ENCODE results near the gene XPOT.
"Not testable (repeated sequence)": the region's sequence is repeated elsewhere in the genome, so short reads cannot be mapped to it uniquely, and the experiment has no call there.

Gene XPOT, protein sequence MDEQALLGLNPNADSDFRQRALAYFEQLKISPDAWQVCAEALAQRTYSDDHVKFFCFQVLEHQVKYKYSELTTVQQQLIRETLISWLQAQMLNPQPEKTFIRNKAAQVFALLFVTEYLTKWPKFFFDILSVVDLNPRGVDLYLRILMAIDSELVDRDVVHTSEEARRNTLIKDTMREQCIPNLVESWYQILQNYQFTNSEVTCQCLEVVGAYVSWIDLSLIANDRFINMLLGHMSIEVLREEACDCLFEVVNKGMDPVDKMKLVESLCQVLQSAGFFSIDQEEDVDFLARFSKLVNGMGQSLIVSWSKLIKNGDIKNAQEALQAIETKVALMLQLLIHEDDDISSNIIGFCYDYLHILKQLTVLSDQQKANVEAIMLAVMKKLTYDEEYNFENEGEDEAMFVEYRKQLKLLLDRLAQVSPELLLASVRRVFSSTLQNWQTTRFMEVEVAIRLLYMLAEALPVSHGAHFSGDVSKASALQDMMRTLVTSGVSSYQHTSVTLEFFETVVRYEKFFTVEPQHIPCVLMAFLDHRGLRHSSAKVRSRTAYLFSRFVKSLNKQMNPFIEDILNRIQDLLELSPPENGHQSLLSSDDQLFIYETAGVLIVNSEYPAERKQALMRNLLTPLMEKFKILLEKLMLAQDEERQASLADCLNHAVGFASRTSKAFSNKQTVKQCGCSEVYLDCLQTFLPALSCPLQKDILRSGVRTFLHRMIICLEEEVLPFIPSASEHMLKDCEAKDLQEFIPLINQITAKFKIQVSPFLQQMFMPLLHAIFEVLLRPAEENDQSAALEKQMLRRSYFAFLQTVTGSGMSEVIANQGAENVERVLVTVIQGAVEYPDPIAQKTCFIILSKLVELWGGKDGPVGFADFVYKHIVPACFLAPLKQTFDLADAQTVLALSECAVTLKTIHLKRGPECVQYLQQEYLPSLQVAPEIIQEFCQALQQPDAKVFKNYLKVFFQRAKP

DNA sequence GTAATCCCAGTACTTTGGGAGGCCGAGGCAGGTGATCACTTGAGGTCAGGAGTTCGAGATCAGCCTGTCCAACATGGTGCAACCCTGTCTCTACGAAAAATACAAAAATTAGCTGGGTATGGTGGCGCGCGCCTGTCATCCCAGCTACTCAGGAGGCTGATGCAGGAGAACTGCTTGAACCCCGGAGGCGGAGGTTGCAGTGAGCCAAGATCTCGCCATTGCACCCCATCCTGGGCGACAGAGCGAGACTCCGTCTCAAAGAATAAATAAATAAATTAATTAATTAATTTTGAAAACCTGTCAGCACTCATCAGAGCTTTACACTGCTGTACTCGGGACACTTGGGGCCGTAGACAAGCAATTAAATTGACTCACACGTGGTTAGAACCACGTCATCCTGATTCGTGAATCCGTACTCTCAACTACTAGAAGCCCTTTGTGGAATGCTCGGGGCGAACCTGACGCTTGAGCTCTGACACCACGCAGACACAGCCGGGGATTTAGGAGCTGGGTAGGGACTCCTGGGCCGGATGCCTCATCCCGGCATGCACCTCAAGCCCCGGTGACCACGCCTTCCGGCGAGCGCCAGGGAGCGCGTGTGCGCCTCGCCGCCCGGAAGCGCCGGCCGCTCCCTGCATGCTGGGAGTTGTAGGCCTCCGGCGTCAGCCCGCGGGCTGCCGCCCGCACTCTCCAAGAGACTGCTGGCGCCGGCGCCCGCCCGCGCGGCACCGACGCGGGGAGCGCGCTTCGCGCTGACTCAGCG, at the start of gene XPOT:
Gene XPOT, plus strand, starts transcription at position 686 of the 763 bp plus-strand sequence. CDS start 5,644 bp downstream, outside the sequence.
- DNase-seq (ENCODE audit: low read depth in 3 of 3) = peak; percentile 77 to 90 (median 88)

DNA sequence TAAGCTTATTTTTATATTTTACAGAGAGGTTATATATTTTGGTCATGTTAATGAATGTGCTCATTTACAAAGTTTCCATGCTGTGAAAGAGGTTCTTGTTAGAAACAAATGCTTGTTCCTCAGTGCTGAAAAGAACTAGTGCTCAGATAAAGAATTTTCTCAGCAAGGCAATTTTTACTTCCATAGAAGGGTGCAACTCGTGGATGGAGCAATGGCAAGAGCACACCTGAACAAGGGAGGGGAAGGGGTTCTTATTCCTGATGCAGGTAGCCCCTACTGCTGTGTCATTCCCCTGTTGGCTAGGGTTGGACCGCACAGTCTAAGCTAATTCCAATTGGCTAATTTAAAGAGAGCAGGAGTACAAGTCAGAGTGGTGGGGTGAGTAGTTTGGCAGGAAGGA, 48.0 kb upstream of the XPOT start:
- not testable (repeated sequence) for DNase-seq (ENCODE audit: low read depth in 3 of 3)

DNA sequence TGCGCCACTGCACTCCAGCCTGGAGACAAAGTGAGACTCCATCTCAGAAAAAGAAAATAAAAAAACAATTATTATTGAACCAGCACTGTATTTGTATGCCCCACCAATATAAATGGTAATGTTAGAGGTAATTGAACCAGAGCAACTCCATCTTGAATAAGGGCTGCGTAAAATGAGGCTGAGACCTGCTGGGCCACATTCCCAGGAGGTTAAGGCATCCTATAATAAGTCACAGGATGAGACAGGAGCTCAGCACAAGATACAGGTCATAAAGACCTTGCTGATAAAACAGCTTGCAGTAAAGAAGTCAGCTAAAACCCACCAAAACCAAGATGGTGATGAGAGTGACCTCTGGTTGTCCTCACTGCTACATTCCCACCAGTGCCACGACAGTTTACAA, 43.0 kb upstream of the XPOT start:
- not testable (repeated sequence) for DNase-seq (ENCODE audit: low read depth in 3 of 3)

DNA sequence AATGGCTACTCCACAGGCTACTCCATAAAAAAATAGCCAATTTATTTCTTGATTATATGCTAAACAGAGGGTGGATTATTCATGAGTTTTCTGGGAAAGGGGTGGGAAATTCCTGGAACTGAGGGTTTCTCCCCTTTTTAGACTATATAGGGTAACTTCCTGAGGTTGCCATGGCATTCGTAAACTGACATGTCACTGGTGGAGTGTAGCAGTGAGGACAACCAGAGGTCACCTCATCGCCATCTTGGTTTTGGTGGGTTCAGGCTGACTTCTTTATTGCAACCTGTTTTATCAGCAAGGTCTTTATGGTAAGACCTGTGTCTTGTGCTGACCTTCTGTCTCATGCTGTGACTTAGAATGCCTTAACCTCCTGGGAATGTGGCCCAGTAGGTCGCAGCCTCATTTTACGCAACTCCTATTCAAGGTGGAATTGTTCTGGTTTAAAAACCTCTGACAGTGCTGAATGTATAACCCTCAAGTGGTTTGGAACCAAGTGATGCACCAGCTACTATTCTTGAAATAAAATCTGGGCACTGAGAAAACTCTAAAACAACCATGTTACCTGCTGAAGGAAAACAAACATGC, 41.4 kb upstream of the XPOT start:
- DNase-seq (ENCODE audit: low read depth in 3 of 3) = no peak

DNA sequence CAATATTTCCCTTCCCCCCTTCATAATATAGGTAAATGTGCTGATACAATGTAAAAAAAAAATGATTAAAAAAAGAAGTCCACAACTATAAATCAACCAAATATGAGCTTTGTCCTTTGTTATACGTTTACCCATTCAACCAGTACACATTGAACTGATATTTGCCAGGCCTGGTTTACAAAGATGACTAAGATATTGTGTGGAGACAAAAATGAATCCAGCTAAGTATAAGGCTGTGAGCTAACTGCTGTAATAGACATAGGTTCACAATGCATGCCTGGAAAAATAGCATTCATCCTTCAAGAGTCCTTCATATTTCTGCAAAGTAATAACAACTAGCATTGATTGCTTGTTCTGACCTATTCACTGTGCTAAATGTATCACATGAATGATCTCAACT, 20.5 kb upstream of the XPOT start:
- no peak for DNase-seq (ENCODE audit: low read depth in 3 of 3)

DNA sequence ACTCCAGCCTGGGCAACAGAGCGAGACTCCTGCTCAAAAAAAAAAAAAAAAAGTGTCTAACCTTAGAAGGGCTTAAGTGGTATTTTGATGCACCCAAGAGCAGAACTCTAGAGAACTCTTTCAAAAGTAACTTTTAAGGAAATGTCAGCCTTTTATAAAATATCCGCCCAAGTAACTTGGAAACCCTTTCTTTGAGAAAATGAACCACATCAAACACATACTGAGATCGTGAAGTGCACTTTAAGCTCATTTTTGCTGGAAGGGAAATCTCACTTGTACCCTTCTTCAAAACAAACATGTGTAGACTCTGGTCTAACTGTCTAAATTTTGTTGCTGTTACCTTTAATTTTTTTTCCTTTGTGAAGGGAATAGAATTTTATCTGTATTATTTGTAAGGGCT, 19.2 kb upstream of the XPOT start:
- no peak for DNase-seq (ENCODE audit: low read depth in 3 of 3)

DNA sequence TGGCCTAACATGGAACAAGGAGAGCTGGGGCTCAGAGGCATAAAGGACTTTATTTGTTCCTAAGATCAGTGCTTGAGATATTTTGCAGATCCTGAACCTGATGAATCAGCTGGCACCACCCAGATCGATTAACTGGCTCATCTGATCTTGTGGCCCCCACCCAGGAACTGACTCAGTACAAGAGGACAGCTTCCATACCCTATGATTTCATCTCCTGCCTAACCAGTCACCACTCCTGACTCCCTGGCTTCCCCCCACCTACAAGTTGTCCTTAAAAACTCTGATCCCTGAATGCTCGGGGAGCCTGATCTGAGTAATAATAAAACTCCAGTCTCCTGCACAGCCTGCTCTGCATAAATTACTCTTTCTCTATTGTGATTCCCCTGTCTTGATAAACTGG, 18.7 kb upstream of the XPOT start:
- peak; percentile 8 to 54 (median 30) for DNase-seq (ENCODE audit: low read depth in 3 of 3)

DNA sequence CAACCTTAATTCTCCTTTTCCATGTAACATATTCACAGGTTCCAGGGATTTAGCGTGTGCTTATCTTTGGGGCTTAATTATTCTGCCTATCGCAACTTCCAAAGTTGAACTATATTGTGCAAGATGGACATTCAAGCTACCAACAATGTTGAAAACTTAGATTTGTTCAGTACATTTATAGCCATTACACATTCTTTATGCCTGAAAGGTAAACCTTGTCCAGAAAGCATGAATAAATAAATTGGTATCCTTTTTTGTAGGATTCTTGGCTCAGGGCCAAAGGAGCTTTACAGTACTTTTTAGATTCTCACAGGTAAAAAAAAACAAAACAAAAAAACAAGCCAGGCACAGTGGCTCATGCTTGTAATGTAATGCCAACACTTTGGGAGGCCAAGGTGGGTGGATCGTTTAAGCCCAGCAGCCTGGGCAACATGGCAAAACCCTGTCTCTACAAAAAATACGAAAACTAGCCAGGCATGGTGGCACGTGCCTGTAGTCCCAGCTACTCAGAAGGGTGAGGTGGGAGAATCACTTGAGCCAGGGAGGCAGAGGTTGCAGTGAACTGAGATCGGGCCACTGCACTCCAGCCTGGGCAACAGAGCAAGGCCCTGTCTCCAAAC, 16.9 kb upstream of the XPOT start:
- no peak for DNase-seq (ENCODE audit: low read depth in 3 of 3)

DNA sequence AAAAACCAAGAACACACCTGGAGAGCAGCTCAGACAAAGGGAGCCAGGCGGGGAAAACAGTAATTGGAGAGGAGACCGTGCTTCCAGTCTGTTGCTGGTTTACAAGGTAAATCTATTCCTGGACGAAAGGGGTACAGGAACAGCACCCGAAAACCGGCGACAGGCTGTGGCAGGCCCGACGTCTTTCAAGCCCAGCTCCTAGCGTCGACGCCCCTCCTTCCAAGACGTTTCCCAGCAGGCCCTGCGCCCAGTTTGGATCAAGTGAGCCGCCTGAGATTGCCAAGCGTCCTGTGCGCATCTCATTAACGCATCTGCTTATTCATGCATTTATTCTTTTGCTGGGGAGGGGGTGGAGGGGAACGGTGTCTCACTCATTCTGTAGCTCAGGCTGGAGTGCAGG, 15.0 kb upstream of the XPOT start:
- DNase-seq (ENCODE audit: low read depth in 3 of 3) = no peak

DNA sequence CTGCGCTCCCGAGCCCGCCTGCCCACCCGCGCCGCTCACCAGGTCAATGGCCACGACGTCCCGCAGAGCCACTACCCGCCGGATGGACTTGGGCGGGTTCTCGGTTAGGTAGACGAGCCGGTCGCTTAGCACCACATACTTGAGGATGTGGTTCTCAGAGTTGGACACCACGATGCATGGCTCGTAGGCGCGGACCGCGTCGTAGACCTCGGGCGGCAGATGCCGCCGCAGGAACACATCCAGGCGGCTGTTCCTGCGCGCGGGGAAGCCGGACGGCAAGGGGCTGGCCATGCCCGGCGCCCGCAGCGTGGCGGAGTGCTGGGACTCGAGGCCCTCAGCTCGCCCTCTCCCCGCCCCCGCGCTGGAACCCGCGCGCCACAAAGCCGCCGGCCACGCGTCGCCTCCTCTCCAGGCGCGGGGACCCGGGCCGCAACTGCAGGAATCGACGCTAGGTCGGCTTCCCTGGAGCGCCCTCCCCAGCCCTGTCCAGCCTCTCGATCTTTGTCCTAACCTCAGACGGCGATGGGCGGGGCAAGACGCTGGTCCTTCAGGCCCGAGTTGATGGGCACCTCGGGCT, 13.8 kb upstream of the XPOT start, which contains the start of gene C12orf56:
Gene C12orf56, minus strand, starts transcription at position 484 of the 577 bp plus-strand sequence. Its CDS starts 193 bp downstream, at position 291.
- DNase-seq (ENCODE audit: low read depth in 3 of 3) = peak in 1 of 3 donors; percentile 6

DNA sequence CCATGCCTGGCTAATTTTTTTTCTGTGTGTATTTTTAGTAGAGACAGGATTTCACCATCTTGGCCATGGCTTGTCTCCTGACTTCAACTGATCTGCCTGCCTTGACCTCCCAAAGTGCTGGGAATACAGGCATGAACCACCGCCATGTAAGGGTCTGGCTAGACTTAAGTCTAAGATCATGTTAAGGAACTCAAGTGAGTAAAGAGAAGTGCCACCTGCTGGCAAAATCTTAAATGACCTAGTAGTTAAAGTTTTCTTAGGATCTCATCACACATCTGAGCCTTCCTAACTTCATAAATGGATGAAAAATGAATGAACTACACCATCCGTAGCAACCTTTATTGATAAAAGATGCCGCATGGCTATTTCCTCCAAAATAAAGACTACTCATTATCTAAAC, 12.0 kb upstream of the XPOT start:
- DNase-seq (ENCODE audit: low read depth in 3 of 3) = no peak

DNA sequence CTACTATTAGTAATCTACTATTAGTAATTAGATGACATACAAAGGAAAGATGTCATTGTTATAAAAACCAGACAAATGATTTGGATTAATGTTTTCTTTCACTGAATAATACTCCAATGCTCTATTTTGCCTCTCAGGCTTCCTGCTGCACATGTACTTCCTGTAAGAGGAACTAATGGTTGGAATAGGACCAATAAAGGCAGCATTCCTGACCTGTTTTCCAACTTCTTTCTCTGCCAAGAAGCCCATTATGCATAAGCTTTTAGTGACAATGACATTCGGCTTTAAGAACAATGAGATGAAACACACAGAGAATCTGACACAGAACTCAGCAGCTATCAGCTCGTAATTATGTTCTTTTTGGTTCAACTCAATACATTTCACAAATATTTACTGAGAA, 8.5 kb upstream of the XPOT start:
- DNase-seq (ENCODE audit: low read depth in 3 of 3) = no peak

DNA sequence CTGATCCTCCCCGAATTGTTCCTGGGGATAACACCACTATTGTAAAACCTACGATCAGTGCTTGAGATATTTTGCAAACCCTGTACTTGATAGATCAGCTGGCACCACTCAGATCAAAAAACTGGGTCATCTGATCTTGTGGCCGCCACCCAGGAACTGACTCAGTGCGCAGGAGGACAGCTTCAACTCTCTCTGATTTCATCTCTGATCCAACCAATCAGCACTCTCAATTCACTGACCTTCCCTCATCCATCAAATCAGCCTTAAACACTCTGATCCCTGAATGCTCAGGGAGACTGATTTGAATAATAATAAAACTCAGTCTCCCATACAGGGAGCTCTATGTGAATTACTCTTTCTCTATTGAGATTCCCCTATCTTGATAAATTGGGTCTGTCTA, 4.2 kb upstream of the XPOT start:
- no peak for DNase-seq (ENCODE audit: low read depth in 3 of 3)

DNA sequence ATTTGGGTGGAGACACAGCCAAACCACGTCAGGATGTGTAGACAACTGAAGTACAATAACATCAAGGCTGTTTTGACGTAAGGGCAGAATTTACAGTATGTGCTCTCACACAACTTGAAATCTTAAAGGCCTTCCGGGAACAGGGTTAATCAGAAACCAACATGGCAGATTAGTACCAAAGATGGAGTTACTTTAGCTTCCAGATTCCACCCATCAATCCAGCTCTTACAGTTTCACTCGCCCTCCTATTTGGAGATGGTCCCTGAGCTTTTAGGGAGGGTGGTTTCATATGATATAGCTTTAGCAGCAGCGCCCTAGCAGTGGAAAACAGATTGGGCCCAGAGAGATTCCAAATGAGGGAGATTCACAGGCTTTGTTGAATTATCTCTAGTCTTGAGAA, 2.0 kb upstream of the XPOT start:
- DNase-seq (ENCODE audit: low read depth in 3 of 3) = no peak

DNA sequence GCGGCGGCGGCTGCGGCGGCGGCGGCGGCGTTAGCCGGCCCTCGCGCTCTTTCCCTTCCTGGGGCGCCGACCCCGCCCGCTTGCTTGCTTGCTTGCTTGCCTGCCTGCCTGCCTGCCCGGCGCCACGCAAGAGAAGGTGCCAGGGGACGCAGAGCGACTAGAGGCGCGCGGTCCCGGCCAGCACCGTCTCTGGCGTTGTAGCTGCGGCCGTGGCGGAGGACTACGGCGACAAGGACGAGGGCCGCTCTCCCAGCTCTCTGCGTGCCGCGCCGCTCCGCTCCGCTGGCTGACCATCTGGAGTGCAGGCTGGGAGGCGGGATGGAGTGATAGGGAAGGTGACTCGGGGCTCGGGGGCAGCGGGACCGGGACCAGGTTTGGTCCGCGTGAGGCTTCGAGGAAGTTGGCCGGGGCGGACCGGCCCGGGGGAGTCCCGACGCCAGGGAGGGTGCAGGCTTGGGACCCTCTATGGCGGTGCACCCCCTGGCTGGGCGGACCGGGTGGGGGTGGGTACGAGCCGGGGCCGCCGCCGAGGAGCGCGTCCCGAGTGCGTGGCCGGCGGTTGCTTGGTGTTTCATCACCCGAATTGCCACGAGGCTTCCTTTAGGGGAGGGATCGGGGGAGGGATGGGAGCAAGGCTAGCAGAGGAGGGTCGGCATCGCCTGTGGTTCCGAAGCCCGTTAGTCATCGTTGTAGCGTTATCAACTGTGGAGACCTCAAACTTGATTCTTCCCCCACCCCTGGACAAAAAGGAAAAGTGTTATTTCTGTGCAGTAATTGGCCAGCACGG, 471 bp downstream of the XPOT start:
- DNase-seq (ENCODE audit: low read depth in 3 of 3) = peak; percentile 36 to 65 (median 59)

DNA sequence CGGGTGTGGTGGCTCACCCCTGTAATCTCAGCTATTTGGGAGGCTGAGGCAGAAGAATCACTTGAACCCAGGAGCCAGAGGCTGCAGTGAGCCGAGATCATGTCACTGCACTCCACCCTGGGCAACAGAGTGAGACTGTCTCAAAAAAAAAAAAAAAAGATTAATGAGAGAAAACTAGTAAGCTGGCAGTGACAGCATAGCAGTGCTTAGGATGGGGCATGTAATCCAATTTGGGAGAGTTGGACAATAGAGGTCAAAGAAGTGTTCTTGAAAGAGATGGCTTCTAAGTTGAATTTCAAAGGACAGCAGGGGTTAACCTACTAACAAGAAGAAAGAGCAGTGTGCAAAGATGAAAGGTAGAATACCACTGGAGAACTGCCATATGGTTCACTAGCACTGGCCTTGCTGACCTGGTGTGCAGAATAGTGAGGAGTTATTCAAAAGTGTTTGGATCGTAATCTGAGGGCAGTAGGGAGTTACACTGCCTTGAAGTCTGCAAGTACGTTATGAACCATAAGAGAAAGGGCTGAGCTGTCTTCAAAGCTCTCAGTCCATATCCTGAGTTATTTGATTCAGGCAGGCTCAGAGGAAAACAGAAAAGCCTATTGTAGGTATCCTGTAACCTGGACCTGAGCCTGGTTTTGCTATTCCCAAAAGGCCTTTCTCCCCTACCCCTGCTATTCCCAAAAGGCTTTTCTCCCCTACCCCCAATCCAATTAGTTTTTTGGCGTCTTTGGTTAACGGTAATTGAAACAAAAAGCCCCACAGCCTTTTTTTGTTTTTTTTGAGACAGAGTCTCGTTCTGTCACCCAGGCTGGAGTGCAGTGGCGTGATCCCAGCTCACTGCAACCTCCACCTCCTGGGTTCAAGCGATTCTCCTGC, 3.4 kb downstream of the XPOT start:
- no peak for DNase-seq (ENCODE audit: low read depth in 3 of 3)

DNA sequence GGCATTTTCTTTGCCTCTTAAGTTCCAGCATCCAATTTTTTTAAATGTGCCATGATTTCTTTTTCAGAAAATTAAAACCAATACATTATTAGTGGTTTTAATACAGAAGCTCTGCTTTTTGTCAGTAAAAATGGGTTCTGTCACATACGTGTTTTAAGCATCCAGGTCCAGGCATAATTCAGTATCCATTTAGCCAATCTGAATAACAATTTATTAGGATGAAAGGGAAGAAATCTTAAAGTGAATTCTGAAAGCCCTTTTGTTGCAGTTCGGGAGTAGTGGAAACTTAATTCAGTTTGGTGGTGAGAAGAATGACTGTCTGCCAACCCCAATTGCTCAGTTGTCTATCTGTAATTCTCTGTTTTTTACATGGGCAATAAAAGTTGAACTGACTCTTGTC, 7.2 kb downstream of the XPOT start:
- DNase-seq (ENCODE audit: low read depth in 3 of 3) = no peak

DNA sequence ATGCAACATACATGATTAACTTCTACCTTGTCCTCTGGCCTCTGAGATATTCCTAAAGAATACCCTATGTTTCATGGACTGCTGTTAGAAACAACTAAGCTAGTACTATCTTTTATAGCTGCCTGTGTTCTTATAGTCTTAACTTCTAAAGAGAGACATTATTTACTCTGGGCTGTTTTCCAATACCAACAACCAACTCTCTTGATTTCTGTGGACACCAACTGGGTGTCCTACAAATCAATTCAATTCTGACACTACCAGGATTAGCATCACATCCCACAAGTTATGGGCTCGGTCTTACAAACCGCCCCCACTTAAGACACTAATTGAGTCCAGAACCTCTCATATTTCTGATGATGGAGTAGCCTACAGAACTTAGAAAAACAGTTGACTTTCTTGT, 8.3 kb downstream of the XPOT start:
- no peak for DNase-seq (ENCODE audit: low read depth in 3 of 3)

DNA sequence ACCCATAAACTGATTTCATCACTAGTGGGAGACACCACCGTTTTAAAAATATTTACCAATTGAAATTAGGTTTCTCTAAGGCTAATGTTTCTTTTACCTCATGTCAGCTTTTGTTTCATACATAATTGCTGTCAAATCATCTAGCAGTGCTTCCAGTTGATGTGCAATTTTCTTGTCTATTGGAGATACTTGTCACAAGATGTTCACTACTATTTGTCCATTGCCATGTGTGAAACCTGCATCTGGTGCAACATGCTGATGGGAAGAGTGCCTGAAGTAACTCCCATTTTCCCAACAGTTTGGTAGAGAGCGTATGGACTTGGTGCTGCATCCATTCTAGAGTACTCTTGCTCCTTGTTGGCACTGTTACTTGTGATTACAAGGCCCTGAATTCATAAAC, 9.7 kb downstream of the XPOT start:
- DNase-seq (ENCODE audit: low read depth in 3 of 3) = no peak

All from stimulated activated CD4-positive, alpha-beta T cell treated with anti-CD3 and anti-CD28 coated beads, TNF-alpha, amount 100 ng/mL, for 48 hours (primary cell).